Stimulated activated CD8-positive, alpha-beta memory T cell treated with anti-CD3 and anti-CD28 coated beads, Interleukin-12 subunit alpha, Interleukin-12 subunit beta, amount 100 ng/mL, for 1 hour (primary cell): ENCODE measurements around the gene NUDT15.
"Not testable (repeated sequence)": the region's sequence is repeated elsewhere in the genome, so short reads cannot be mapped to it uniquely, and the experiment has no call there.

Experiments used
- DNase-seq: peaks from one replicate; pipeline ENCODE4 v3.0.0-alpha.2; 2020; ENCODE audit warnings: low read depth

NUDT15 gene

GRCh38 chr13:48037346-48038173 lies at the start of gene NUDT15:
Gene NUDT15 (plus strand): TSS chr13:48037726. CDS start chr13:48037747, 21 bp downstream.
- DNase-seq: peak; percentile 88

- no peak for DNase-seq
Observed at GRCh38 chr13:47990427-47990826, 47.1 kb upstream of the NUDT15 start.

- DNase-seq: no peak
Observed at GRCh38 chr13:47990920-47991466, 46.5 kb upstream of the NUDT15 start.

- DNase-seq: no peak
Observed at GRCh38 chr13:47991859-47992258, 45.7 kb upstream of the NUDT15 start.

- DNase-seq: no peak
Observed at GRCh38 chr13:47997384-47997783, 40.1 kb upstream of the NUDT15 start.

- DNase-seq: no peak
Observed at GRCh38 chr13:47999973-48000372, 37.6 kb upstream of the NUDT15 start.

GRCh38 chr13:48000559-48001113 lies 36.9 kb upstream of the NUDT15 start:
- DNase-seq: no peak

GRCh38 chr13:48001114-48001881 lies 36.2 kb upstream of the NUDT15 start, which contains the start of gene SUCLA2:
Gene SUCLA2 (minus strand): TSS chr13:48001273. CDS start chr13:48001269, 4 bp downstream.
- peak; percentile 77 for DNase-seq

GRCh38 chr13:48001999-48002398 lies 35.5 kb upstream of the NUDT15 start:
- DNase-seq: not testable (repeated sequence)

- DNase-seq: no peak
Observed at GRCh38 chr13:48004201-48004600, 33.3 kb upstream of the NUDT15 start.

GRCh38 chr13:48006396-48006795 lies 31.1 kb upstream of the NUDT15 start:
- DNase-seq: no peak

GRCh38 chr13:48009284-48009683 lies 28.2 kb upstream of the NUDT15 start:
- DNase-seq: no peak

GRCh38 chr13:48010698-48011097 lies 26.8 kb upstream of the NUDT15 start:
- no peak for DNase-seq

GRCh38 chr13:48012668-48013067 lies 24.9 kb upstream of the NUDT15 start:
- no peak for DNase-seq

GRCh38 chr13:48014359-48014758 lies 23.2 kb upstream of the NUDT15 start:
- DNase-seq: no peak

GRCh38 chr13:48018637-48019036 lies 18.9 kb upstream of the NUDT15 start:
- DNase-seq: no peak

GRCh38 chr13:48019796-48020195 lies 17.7 kb upstream of the NUDT15 start:
- no peak for DNase-seq

GRCh38 chr13:48028066-48028465 lies 9.5 kb upstream of the NUDT15 start:
- DNase-seq: no peak

GRCh38 chr13:48029859-48030258 lies 7.7 kb upstream of the NUDT15 start:
- no peak for DNase-seq

GRCh38 chr13:48038761-48039160 lies 1.2 kb downstream of the NUDT15 start:
- no peak for DNase-seq

GRCh38 chr13:48040049-48040448 lies 2.5 kb downstream of the NUDT15 start:
- DNase-seq: no peak

- DNase-seq: no peak
Observed at GRCh38 chr13:48040896-48041295, 3.4 kb downstream of the NUDT15 start.
